Fibroblast of lung (primary cell): Measurements from ENCODE around the gene LMO7. TPM values are rescaled to one million over a fixed set of nuclear protein-coding genes. Genes with fewer than 3 reads are reported as not detected.

ENCODE experiments used
- DNase-seq, 2 donors: peaks; one replicate each; pipeline versions ENCODE4 v3.0.0 to v3.0.0-alpha.2; 2010; ENCODE audit warnings: low read depth in 2 of 2
- H2AFZ ChIP-seq: 2 replicates; pipeline ENCODE4 v1.5.1; 2012; ENCODE audit warnings: low read length, control low read depth, inconsistent platforms
- H3K27ac ChIP-seq: 2 replicates; pipeline ENCODE4 v1.5.1; 2011; ENCODE audit warnings: low read length, control low read depth; ENCODE audit not compliant: insufficient read depth
- H3K27me3 ChIP-seq: 2 replicates; pipeline ENCODE4 v1.5.1; 2011; ENCODE audit warnings: mild to moderate bottlenecking, low read length; ENCODE audit not compliant: control insufficient read depth, insufficient read depth
- H3K36me3 ChIP-seq: 2 replicates; pipeline ENCODE4 v1.5.1; 2011; ENCODE audit warnings: low read length; ENCODE audit not compliant: control insufficient read depth, insufficient read depth
- H3K4me1 ChIP-seq: 2 replicates; pipeline ENCODE4 v1.5.1; 2011; ENCODE audit warnings: low read length; ENCODE audit not compliant: control insufficient read depth, insufficient read depth; ENCODE audit errors: extremely low read depth
- H3K4me2 ChIP-seq: 2 replicates; pipeline ENCODE4 v1.5.1; 2011; ENCODE audit warnings: low read length, control low read depth; ENCODE audit not compliant: insufficient read depth; ENCODE audit errors: extremely low read depth
- H3K4me3 ChIP-seq, 4 experiments: fragments of 200-600 bp in 1 of 4; sonication (generic) in 1 of 4; replicated peaks in 1 of 4; 2 replicates each; pipeline ENCODE4 v1.5.1; 2011 to 2016; ENCODE audit warnings: low read length in 4 of 4, low read depth in 3 of 4, mild to moderate bottlenecking in 3 of 4, control low read depth in 2 of 4, inconsistent platforms in 1 of 4, mixed read lengths in 1 of 4; ENCODE audit not compliant: insufficient read depth in 1 of 4; ENCODE audit errors: control extremely low read depth in 1 of 4
- H3K79me2 ChIP-seq: 2 replicates; pipeline ENCODE4 v1.5.1; 2012; ENCODE audit warnings: mild to moderate bottlenecking, low read length, inconsistent platforms; ENCODE audit not compliant: control insufficient read depth, insufficient read depth
- H3K9ac ChIP-seq: 2 replicates; pipeline ENCODE4 v1.5.1; 2011; ENCODE audit warnings: mild to moderate bottlenecking, low read length, control low read depth; ENCODE audit not compliant: insufficient read depth
- H3K9me3 ChIP-seq: 2 replicates; pipeline ENCODE4 v1.5.1; 2012; ENCODE audit warnings: low read depth, low read length; ENCODE audit not compliant: control insufficient read depth, insufficient read depth
- H4K20me1 ChIP-seq: 2 replicates; pipeline ENCODE4 v1.5.1; 2011; ENCODE audit warnings: low read length; ENCODE audit not compliant: control insufficient read depth, insufficient read depth; ENCODE audit errors: extremely low read depth
- EZH2 ChIP-seq: IDR thresholded peaks from 2 replicates; pipeline ENCODE4 v1.5.1; 2012; ENCODE audit warnings: low read length, control low read depth, mild to moderate bottlenecking; ENCODE audit errors: missing control alignments
- polyA plus RNA-seq, 2 donors: library from polyadenylated mRNA; depleted of rRNA in 1 of 2; stranded (reverse) in 1 of 2; unstranded in 1 of 2; fragments of >200 nt; gene quantifications; 2 replicates each; pipeline ENCODE4 v1.2.1, GENCODE V29; 2011 to 2012; ENCODE audit warnings: missing spikeins in 1 of 2
- total RNA-seq: library from RNA; depleted of rRNA; stranded (reverse); fragments of >200 nt; gene quantifications from 2 replicates; pipeline ENCODE4 v1.2.1, GENCODE V29; 2014
- TF ChIP-seq, protein P1 (sequence below), 2 donors: IDR thresholded peaks in 1 of 2; conservative IDR thresholded peaks in 1 of 2; 1 replicate in 1 of 2; 2 replicates in 1 of 2; pipeline ENCODE4 v1.5.1; 2011 to 2012; ENCODE audit warnings: low read length in 2 of 2, control low read depth in 1 of 2, inconsistent platforms in 1 of 2, low read depth in 1 of 2, mild to moderate bottlenecking in 1 of 2

LMO7 gene
- total and polyA plus RNA-seq, 2 donors (not counting 1 experiment from before 2014, with no cell fraction given) = 71.9 to 226 TPM

DNA sequence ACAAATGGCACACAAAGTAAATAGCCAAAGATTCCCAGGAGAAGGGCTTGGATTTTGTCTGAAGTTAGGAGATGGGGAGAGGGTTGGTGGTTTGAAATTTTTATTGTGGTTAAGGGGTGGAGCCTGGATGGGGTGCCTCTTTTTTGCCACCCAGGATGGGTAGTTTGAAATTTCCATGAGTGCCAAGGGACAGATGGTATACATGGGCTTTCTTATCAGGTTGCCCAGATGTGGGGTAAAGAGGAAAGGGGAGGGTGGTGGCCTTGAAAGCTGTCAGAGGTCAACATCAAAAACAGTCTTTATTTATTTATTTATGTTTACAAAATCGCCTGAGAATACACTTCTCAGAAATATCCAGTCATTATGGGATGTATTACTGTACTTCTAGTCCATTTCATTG lies 46.2 kb downstream of the LMO7 start:
- H3K36me3 ChIP-seq = no peaks in the 10 kb centered on the region
- no peak overlapping the region for H2AFZ ChIP-seq
- no peaks in the 10 kb centered on the region for H3K9me3 ChIP-seq
- DNase-seq = no peak
- H3K27me3 ChIP-seq = no peaks in the 10 kb centered on the region
- H3K4me2 ChIP-seq = no peak overlapping the region
- no peak overlapping the region for H3K27ac ChIP-seq
- no peaks in the 10 kb centered on the region for H4K20me1 ChIP-seq
- peaks cover 12% of the 10 kb centered on the region for H3K4me1 ChIP-seq
- peaks cover 81% of the 10 kb centered on the region for H3K79me2 ChIP-seq
- no peak overlapping the region for H3K4me3 ChIP-seq
- TF ChIP-seq, protein P1, sequence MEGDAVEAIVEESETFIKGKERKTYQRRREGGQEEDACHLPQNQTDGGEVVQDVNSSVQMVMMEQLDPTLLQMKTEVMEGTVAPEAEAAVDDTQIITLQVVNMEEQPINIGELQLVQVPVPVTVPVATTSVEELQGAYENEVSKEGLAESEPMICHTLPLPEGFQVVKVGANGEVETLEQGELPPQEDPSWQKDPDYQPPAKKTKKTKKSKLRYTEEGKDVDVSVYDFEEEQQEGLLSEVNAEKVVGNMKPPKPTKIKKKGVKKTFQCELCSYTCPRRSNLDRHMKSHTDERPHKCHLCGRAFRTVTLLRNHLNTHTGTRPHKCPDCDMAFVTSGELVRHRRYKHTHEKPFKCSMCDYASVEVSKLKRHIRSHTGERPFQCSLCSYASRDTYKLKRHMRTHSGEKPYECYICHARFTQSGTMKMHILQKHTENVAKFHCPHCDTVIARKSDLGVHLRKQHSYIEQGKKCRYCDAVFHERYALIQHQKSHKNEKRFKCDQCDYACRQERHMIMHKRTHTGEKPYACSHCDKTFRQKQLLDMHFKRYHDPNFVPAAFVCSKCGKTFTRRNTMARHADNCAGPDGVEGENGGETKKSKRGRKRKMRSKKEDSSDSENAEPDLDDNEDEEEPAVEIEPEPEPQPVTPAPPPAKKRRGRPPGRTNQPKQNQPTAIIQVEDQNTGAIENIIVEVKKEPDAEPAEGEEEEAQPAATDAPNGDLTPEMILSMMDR (conservative IDR thresholded peaks at IDR 0.05 in 1 of 2, IDR thresholded peaks at IDR 0.05 in 1 of 2; ENCODE audit: low read depth in 1 of 2, low read length in 2 of 2) = no peak
- TF ChIP-seq EZH2 = no peak
- H3K9ac ChIP-seq = no peak overlapping the region

DNA sequence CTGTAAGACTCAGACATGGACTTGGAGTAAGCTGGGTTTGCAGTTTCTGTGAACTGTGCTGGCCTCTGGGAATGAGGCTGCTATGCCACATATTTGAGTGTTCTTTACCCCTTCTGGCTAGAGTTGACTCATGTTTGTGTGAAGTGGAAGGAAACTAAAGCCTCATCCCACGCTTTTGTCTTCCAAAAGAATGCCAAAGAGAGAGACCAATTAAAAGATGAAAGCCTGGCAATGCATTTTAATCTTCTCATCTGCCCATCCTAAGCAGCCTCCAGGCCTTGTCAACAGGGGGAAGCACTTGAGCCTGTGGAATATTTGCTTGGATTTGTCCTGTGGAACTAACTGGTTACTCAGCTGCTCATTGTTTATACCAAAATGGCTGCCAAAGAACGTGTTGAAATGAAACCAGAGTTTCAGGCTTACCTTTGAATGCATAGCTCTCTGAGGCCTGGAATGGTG lies 49.1 kb downstream of the LMO7 start:
- H3K9ac ChIP-seq = no peak overlapping the region
- no peaks in the 10 kb centered on the region for H3K9me3 ChIP-seq
- H3K4me1 ChIP-seq = peaks cover 15% of the 10 kb centered on the region
- no peaks in the 10 kb centered on the region for H3K27me3 ChIP-seq
- peak overlapping the region; percentile 60 for H2AFZ ChIP-seq
- peak; percentile 81 to 89 for DNase-seq
- H3K36me3 ChIP-seq = no peaks in the 10 kb centered on the region
- peak overlapping the region; percentile 1 for H3K4me2 ChIP-seq
- H3K4me3 ChIP-seq = no peak overlapping the region
- peaks cover 90% of the 10 kb centered on the region for H3K79me2 ChIP-seq
- TF ChIP-seq, protein P1 (conservative IDR thresholded peaks at IDR 0.05 in 1 of 2, IDR thresholded peaks at IDR 0.05 in 1 of 2; ENCODE audit: low read depth in 1 of 2, low read length in 2 of 2) = peak; percentile 42 to 63
- TF ChIP-seq EZH2 = no peak
- H4K20me1 ChIP-seq = no peaks in the 10 kb centered on the region
- H3K27ac ChIP-seq = peak overlapping the region; percentile 4

DNA sequence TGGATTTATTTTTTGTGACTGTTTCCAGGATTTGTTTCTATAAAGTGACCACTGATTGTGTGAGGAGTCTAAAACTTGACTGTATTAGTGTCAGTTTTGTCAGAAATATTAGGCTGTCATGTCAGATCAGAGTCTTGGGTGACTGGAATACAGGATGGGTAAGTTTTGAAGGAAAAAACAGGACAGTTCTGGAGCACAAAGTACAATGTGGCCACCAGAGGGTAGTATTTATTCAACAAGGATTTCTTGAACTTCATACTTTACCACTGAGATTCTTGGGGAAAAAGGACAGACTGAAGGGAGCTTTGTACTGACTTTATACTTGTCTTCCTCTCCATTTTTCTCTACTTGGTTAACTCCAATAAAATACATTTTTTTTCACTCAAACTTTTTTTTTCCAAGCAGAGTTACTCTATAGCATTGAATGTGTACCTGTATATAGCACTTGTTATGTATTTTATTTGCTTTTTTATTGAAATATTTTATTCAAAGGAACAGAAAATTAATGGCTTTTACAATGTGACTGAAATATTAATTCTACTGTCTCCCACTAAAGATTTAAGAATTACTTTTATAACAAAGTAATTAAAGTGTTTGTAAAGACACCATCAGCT lies 51.1 kb downstream of the LMO7 start:
- peaks cover 88% of the 10 kb centered on the region for H3K79me2 ChIP-seq
- DNase-seq = peak; percentile 43 to 73
- no peak overlapping the region for H3K9ac ChIP-seq
- no peak overlapping the region for H2AFZ ChIP-seq
- H3K27ac ChIP-seq = no peak overlapping the region
- H3K4me1 ChIP-seq = peaks cover 18% of the 10 kb centered on the region
- no peaks in the 10 kb centered on the region for H3K9me3 ChIP-seq
- no peak overlapping the region for H3K4me2 ChIP-seq
- H3K36me3 ChIP-seq = no peaks in the 10 kb centered on the region
- TF ChIP-seq EZH2 = no peak
- TF ChIP-seq, protein P1 (conservative IDR thresholded peaks at IDR 0.05 in 1 of 2, IDR thresholded peaks at IDR 0.05 in 1 of 2; ENCODE audit: low read depth in 1 of 2, low read length in 2 of 2) = peak; percentile 44 to 68
- no peaks in the 10 kb centered on the region for H3K27me3 ChIP-seq
- no peak overlapping the region for H3K4me3 ChIP-seq
- H4K20me1 ChIP-seq = no peaks in the 10 kb centered on the region
